A673 (cell line): ENCODE measurements around the gene SMARCAD1. TPM values are rescaled to one million over a fixed set of nuclear protein-coding genes. Genes with fewer than 3 reads are reported as not detected.

Experiments used
- BruUV-seq: library from RNA; stranded (reverse); fragments of 400-500 nt; replicated peaks from 2 replicates; lab custom pipeline; 2021; lab: Mats Ljungman, UMichigan
- CTCF ChIA-PET: fragments of 300-600 bp; sonication (Branson Sonifier 250); formaldehyde crosslinking; loops from one replicate; lab custom pipeline; 2022; ENCODE audit warnings: antibody characterized with exemption; lab: Charles Lee
- POLR2A ChIA-PET: fragments of 300-600 bp; sonication (Branson Sonifier 250); formaldehyde crosslinking; loops from one replicate; lab custom pipeline; 2022; ENCODE audit warnings: antibody characterized with exemption; ENCODE audit not compliant: low non-redundant PET; lab: Charles Lee
- DNase-seq: peaks from one replicate; pipeline ENCODE4 v3.0.0-alpha.2; 2015; ENCODE audit warnings: low spot score
- H3K27ac ChIP-seq: fragments of 200-600 bp; sonication (generic); 2 replicates; pipeline ENCODE4 v1.5.1; 2016; ENCODE audit warnings: mixed run types, low read depth, mild to moderate bottlenecking, mixed read lengths, antibody characterized with exemption, low read length; ENCODE audit not compliant: poor library complexity, severe bottlenecking
- H3K27me3 ChIP-seq: fragments of 200-600 bp; sonication (generic); replicated peaks from 2 replicates; pipeline ENCODE4 v1.6.1; 2017; ENCODE audit warnings: mixed run types, low read depth, mild to moderate bottlenecking, mixed read lengths, antibody characterized with exemption, low read length; ENCODE audit not compliant: insufficient read depth, poor library complexity
- H3K36me3 ChIP-seq: fragments of 200-600 bp; sonication (generic); 2 replicates; pipeline ENCODE4 v1.6.1; 2016; ENCODE audit warnings: mixed run types, mild to moderate bottlenecking, mixed read lengths, antibody characterized with exemption, low read length; ENCODE audit not compliant: insufficient read depth, poor library complexity, severe bottlenecking
- H3K4me1 ChIP-seq: fragments of 200-600 bp; sonication (generic); 2 replicates; pipeline ENCODE4 v1.6.1; 2017; ENCODE audit warnings: mixed run types, mild to moderate bottlenecking, mixed read lengths, antibody characterized with exemption, low read length; ENCODE audit not compliant: insufficient read depth, poor library complexity, severe bottlenecking
- H3K4me3 ChIP-seq: fragments of 200-600 bp; sonication (generic); 2 replicates; pipeline ENCODE4 v1.5.1; 2016; ENCODE audit warnings: low read depth, mixed run types, mild to moderate bottlenecking, mixed read lengths, low read length; ENCODE audit not compliant: poor library complexity, severe bottlenecking
- H3K9me3 ChIP-seq: fragments of 200-600 bp; sonication (generic); 2 replicates; pipeline ENCODE4 v1.6.1; 2016; ENCODE audit warnings: mixed run types, low read depth, mild to moderate bottlenecking, mixed read lengths, antibody characterized with exemption, low read length; ENCODE audit not compliant: poor library complexity, severe bottlenecking
- EZH2 ChIP-seq: fragments of 200-600 bp; sonication (generic); IDR thresholded peaks from 2 replicates; pipeline ENCODE4 v1.6.1; 2017; ENCODE audit warnings: borderline replicate concordance, low read depth, mild to moderate bottlenecking, mixed read lengths, antibody characterized with exemption, low read length; ENCODE audit not compliant: poor library complexity, severe bottlenecking
- intact Hi-C: fragments of 100-400 bp; cut with micrococcal nuclease; formaldehyde crosslinking; loops from one replicate; pipeline ENCODE4 v1.10.0; 2022; ENCODE audit not compliant: unreplicated experiment
- total RNA-seq: library from RNA; stranded (reverse); gene quantifications from 2 replicates; pipeline ENCODE4 v1.2.3, GENCODE V29; 2021
- TF ChIP-seq, protein P1 (sequence below): fragments of 300-800, 200-600 bp; sonication (generic); conservative IDR thresholded peaks from 2 replicates; pipeline ENCODE4 v1.5.1; 2017; ENCODE audit warnings: low read depth, mild to moderate bottlenecking, antibody characterized with exemption, low read length, moderate library complexity, mixed read lengths

SMARCAD1 gene
- total RNA-seq, 1 experiment from 2014 or later = 27.1 TPM

DNA sequence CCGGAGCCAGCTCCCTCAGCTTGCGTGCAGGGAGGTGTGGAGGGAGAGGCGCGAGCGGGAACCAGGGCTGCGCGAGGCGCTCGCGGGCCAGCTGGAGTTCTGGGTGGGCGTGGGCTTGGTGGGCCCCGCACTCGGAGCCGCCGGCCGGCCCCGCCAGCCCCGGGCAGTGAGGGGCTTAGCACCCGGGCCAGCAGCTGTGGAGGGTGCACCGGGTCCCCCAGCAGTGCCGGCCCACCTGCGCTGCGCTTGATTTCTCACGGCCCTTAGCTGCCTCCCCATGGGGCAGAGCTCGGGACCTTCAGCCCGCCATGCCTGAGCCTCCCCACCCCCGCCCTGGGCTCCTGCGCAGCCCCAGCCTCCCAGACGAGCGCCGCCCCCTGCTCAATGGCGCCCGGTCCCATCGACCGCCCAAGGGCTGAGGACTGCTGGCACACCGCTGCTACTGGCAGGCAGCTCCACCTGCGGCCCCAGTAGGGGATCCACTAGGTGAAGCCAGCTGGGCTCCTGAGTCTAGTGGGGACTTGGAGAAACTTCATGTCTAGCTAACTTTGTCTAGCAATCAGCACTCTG lies 37.8 kb upstream of the SMARCAD1 start:
- DNase-seq = no peak
- intact Hi-C loops = no loop called here
- no peaks in the 10 kb centered on the region for H3K4me1 ChIP-seq
- BruUV-seq = no TSS peak
- H3K27me3 ChIP-seq = no peaks in the 10 kb centered on the region
- POLR2A ChIA-PET = no interaction called here
- no peak for TF ChIP-seq EZH2
- TF ChIP-seq, protein P1, sequence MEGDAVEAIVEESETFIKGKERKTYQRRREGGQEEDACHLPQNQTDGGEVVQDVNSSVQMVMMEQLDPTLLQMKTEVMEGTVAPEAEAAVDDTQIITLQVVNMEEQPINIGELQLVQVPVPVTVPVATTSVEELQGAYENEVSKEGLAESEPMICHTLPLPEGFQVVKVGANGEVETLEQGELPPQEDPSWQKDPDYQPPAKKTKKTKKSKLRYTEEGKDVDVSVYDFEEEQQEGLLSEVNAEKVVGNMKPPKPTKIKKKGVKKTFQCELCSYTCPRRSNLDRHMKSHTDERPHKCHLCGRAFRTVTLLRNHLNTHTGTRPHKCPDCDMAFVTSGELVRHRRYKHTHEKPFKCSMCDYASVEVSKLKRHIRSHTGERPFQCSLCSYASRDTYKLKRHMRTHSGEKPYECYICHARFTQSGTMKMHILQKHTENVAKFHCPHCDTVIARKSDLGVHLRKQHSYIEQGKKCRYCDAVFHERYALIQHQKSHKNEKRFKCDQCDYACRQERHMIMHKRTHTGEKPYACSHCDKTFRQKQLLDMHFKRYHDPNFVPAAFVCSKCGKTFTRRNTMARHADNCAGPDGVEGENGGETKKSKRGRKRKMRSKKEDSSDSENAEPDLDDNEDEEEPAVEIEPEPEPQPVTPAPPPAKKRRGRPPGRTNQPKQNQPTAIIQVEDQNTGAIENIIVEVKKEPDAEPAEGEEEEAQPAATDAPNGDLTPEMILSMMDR = no peak
- no peak overlapping the region for H3K4me3 ChIP-seq
- CTCF ChIA-PET = no interaction called here
- H3K36me3 ChIP-seq = no peaks in the 10 kb centered on the region
- H3K9me3 ChIP-seq = no peaks in the 10 kb centered on the region
- H3K27ac ChIP-seq = no peak overlapping the region

DNA sequence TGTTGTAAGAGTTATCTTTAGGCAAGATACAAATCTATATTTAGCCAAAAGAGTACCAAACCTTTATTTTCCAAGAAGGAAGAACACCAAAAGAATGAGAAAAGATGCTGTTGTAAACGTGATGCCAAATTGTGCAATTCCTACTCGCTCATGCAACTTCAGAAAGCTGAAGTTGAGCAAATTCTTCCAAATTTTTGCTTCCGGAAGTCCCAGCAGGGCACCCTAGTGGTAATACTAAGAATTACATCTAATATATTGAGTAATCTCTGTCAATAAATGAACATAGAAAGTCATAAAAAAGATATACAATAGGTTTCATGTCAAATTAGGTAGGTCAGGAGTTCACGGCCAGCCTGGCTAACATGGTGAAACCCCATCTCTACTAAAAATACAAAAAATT lies 36.0 kb upstream of the SMARCAD1 start:
- Histone ChIP-seq H3K4me1 (no peaks in the 10 kb centered on the region), H3K27me3 (no peaks in the 10 kb centered on the region), H3K9me3 (no peaks in the 10 kb centered on the region), H3K4me3 (no peak overlapping the region), H3K27ac (no peak overlapping the region), H3K36me3 (no peaks in the 10 kb centered on the region)
- ChIA-PET CTCF (no interaction called here), POLR2A (no interaction called here)
- DNase-seq = no peak
- intact Hi-C loops = no loop called here
- BruUV-seq = no TSS peak
- TF ChIP-seq, protein P1 = peak; percentile 38
- TF ChIP-seq EZH2 = no peak

DNA sequence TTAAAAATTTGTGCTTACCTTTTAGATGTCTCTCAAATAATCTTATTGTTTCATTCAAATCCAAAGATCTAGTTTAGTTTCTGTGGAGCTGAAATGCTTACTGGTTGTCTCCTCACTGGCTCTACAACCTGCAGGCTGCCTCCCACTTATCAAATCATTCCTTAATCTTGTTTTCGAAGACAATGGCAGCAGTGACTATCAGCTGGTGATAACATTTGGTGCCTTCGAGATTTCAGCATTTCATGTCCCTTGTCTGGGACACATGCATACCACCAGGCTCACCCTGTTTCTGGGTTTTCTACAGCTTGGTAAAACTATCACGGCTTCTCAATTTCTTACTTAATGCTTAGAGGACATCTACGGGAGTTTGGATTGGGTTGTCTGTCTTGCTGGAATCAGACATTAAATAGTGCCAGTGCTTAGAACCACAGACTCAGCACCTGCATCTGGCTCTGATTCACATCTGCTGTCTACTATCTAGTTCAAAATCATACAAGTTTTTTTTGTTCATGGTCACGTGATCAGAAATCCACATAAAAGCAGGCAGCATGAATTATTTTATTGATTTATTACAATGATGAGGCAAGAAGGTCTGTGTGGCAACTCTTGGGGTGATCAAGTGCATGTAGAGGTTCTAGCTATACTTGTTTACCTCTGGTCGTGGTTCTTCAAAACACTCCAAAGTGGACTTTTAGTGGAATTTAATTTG lies 32.0 kb upstream of the SMARCAD1 start:
- intact Hi-C loops = no loop called here
- BruUV-seq = no TSS peak
- CTCF ChIA-PET = no interaction called here

More for the DNA sequence above, 32.0 kb upstream of the SMARCAD1 start:
- H3K27me3 ChIP-seq = no peaks in the 10 kb centered on the region
- DNase-seq = no peak
- H3K27ac ChIP-seq = no peak overlapping the region
- H3K4me3 ChIP-seq = no peak overlapping the region
- H3K4me1 ChIP-seq = no peaks in the 10 kb centered on the region
- POLR2A ChIA-PET = no interaction called here
- no peaks in the 10 kb centered on the region for H3K36me3 ChIP-seq
- no peaks in the 10 kb centered on the region for H3K9me3 ChIP-seq
- TF ChIP-seq EZH2 = no peak
- TF ChIP-seq, protein P1 = no peak
